Measurements from ENCODE around the gene FAT1.

DNA sequence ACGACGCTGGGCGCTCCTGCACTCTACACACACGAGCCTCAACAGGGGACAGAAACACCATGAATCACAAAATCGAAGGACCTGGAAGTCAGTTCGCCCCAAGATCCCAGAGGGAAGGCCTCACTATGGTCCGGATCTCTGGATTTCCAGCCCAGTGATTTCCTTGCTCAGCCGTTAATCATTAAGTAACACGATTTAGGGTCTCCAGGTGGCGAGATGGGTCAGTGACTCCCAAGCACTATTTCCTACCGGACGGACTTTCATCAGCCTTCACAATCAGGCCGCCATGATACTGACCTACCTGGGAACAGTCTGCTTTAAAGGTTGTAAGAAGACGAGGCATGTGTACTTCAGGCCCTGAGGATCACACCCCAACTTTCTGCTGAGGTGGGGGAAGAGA, 63.7 kb downstream of the FAT1 start:
- TF ChIP-seq, protein P1, sequence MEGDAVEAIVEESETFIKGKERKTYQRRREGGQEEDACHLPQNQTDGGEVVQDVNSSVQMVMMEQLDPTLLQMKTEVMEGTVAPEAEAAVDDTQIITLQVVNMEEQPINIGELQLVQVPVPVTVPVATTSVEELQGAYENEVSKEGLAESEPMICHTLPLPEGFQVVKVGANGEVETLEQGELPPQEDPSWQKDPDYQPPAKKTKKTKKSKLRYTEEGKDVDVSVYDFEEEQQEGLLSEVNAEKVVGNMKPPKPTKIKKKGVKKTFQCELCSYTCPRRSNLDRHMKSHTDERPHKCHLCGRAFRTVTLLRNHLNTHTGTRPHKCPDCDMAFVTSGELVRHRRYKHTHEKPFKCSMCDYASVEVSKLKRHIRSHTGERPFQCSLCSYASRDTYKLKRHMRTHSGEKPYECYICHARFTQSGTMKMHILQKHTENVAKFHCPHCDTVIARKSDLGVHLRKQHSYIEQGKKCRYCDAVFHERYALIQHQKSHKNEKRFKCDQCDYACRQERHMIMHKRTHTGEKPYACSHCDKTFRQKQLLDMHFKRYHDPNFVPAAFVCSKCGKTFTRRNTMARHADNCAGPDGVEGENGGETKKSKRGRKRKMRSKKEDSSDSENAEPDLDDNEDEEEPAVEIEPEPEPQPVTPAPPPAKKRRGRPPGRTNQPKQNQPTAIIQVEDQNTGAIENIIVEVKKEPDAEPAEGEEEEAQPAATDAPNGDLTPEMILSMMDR (IDR thresholded peaks at IDR 0.05; ENCODE audit: poor library complexity, severe bottlenecking), result no peak
- TF ChIP-seq EZH2 (IDR thresholded peaks at IDR 0.05; ENCODE audit: borderline replicate concordance, insufficient read depth, low read length, poor library complexity, severe bottlenecking) (no peak), POLR2AphosphoS5 (IDR thresholded peaks at IDR 0.05) (no peak), EP300 (conservative IDR thresholded peaks at IDR 0.05; ENCODE audit: poor library complexity, severe bottlenecking) (no peak), RAD21 (conservative IDR thresholded peaks at IDR 0.05) (no peak), TAF1 (IDR thresholded peaks at IDR 0.05; ENCODE audit: low read depth) (no peak), SMC3 (conservative IDR thresholded peaks at IDR 0.05; ENCODE audit: poor library complexity) (no peak), MXI1 (conservative IDR thresholded peaks at IDR 0.05; ENCODE audit: poor library complexity, severe bottlenecking) (no peak)
- TF ChIP-seq, protein P2, sequence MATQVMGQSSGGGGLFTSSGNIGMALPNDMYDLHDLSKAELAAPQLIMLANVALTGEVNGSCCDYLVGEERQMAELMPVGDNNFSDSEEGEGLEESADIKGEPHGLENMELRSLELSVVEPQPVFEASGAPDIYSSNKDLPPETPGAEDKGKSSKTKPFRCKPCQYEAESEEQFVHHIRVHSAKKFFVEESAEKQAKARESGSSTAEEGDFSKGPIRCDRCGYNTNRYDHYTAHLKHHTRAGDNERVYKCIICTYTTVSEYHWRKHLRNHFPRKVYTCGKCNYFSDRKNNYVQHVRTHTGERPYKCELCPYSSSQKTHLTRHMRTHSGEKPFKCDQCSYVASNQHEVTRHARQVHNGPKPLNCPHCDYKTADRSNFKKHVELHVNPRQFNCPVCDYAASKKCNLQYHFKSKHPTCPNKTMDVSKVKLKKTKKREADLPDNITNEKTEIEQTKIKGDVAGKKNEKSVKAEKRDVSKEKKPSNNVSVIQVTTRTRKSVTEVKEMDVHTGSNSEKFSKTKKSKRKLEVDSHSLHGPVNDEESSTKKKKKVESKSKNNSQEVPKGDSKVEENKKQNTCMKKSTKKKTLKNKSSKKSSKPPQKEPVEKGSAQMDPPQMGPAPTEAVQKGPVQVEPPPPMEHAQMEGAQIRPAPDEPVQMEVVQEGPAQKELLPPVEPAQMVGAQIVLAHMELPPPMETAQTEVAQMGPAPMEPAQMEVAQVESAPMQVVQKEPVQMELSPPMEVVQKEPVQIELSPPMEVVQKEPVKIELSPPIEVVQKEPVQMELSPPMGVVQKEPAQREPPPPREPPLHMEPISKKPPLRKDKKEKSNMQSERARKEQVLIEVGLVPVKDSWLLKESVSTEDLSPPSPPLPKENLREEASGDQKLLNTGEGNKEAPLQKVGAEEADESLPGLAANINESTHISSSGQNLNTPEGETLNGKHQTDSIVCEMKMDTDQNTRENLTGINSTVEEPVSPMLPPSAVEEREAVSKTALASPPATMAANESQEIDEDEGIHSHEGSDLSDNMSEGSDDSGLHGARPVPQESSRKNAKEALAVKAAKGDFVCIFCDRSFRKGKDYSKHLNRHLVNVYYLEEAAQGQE (IDR thresholded peaks at IDR 0.05; ENCODE audit: borderline replicate concordance), result no peak

Measured in neural cell (in vitro differentiated cells).